HL-60 (cell line): ENCODE measurements around the gene MVK.

Experiments
- DNase-seq, 2 experiments: peaks; one replicate each; pipeline ENCODE4 v3.0.0-alpha.2; 2010 to 2020; ENCODE audit warnings: low read depth in 1 of 2, low spot score in 1 of 2
- H3K27ac ChIP-seq: fragments of 250-450 bp; sonication (Bioruptor Pico); replicated peaks from 2 replicates; pipeline ENCODE4 v1.5.1; 2020; ENCODE audit warnings: mild to moderate bottlenecking, moderate library complexity
- H3K27me3 ChIP-seq: fragments of 250-450 bp; sonication (Bioruptor Pico); 2 replicates; pipeline ENCODE4 v1.5.1; 2021; ENCODE audit warnings: mild to moderate bottlenecking, moderate library complexity; ENCODE audit not compliant: insufficient read depth, poor library complexity, severe bottlenecking
- H3K4me3 ChIP-seq: replicated peaks from 2 replicates; pipeline ENCODE4 v1.5.1; 2011; ENCODE audit warnings: mild to moderate bottlenecking, control low read depth, low read length; ENCODE audit not compliant: insufficient read depth
- CTCF ChIP-seq: IDR thresholded peaks from one replicate; pipeline ENCODE4 v1.5.1; 2011; ENCODE audit warnings: low read length, control low read depth, inconsistent platforms; ENCODE audit not compliant: insufficient read depth
- GABPA ChIP-seq: IDR thresholded peaks from 2 replicates; pipeline ENCODE4 v1.6.1; 2012; ENCODE audit warnings: low read depth
- POLR2AphosphoS5 ChIP-seq: IDR thresholded peaks from 2 replicates; pipeline ENCODE4 v1.6.1; 2012; ENCODE audit warnings: low read depth
- REST ChIP-seq: IDR thresholded peaks from 2 replicates; pipeline ENCODE4 v1.6.1; 2012; ENCODE audit warnings: low read depth; ENCODE audit not compliant: insufficient replicate concordance
- SPI1 ChIP-seq: IDR thresholded peaks from 2 replicates; pipeline ENCODE4 v1.6.1; 2012; ENCODE audit warnings: low read depth, mild to moderate bottlenecking, borderline replicate concordance

MVK gene

GRCh38 chr12:109544955-109545531, 28.6 kb upstream of the MVK start:
- Histone ChIP-seq H3K27ac (no peak overlapping the region), H3K27me3 (no peaks in the 10 kb centered on the region), H3K4me3 (no peak overlapping the region)
- DNase-seq = peak in 1 of 2 experiments; percentile 9
- TF ChIP-seq GABPA (no peak), REST (no peak), POLR2AphosphoS5 (no peak), CTCF (no peak), SPI1 (no peak)

- no peak for TF ChIP-seq POLR2AphosphoS5
- no peak for TF ChIP-seq REST
- TF ChIP-seq SPI1 = no peak
- no peak for TF ChIP-seq CTCF
- no peak for TF ChIP-seq GABPA
- Histone ChIP-seq H3K27me3 (no peaks in the 10 kb centered on the region), H3K27ac (no peak overlapping the region), H3K4me3 (no peak overlapping the region)
- DNase-seq = no peak
These were observed 27.8 kb upstream of the MVK start for GRCh38 chr12:109545826-109546225.

- Histone ChIP-seq H3K27ac (no peak overlapping the region), H3K27me3 (no peaks in the 10 kb centered on the region), H3K4me3 (no peak overlapping the region)
- TF ChIP-seq CTCF = no peak
- no peak for TF ChIP-seq REST
- no peak for TF ChIP-seq POLR2AphosphoS5
- TF ChIP-seq SPI1 = no peak
- no peak for TF ChIP-seq GABPA
- DNase-seq = no peak
These were observed 26.3 kb upstream of the MVK start for GRCh38 chr12:109547286-109547685.
